DOHH2 (cell line): ENCODE measurements around the gene KCNQ1.

Experiments
- CTCF ChIP-seq: fragments of 200-600 bp; sonication (generic); IDR thresholded peaks from one replicate; pipeline ENCODE4 v1.5.1; 2014; ENCODE audit warnings: antibody characterized with exemption, mild to moderate bottlenecking, low read depth, low read length; ENCODE audit not compliant: poor library complexity, severe bottlenecking
- EZH2phosphoT487 ChIP-seq: fragments of 200-600 bp; sonication (generic); IDR thresholded peaks from 2 replicates; pipeline ENCODE4 v1.6.1; 2017; ENCODE audit warnings: borderline replicate concordance, mild to moderate bottlenecking, antibody characterized with exemption, low read length, moderate library complexity, mixed read lengths

GRCh38 chr11:2563213-2564007, 118.6 kb downstream of the KCNQ1 start:
- TF ChIP-seq CTCF = no peak
- no peak for TF ChIP-seq EZH2phosphoT487
